Gastrocnemius medialis (tissue), 4 donors: ENCODE measurements around the gene TBC1D10A. TPM values are rescaled to one million over a fixed set of nuclear protein-coding genes. Genes with fewer than 3 reads are reported as not detected.

Source experiments
- ATAC-seq, 2 donors: fragments of 150-250 bp; one replicate each; pipeline ENCODE4 v1.9.1; 2016
- DNase-seq, 2 donors: peaks; one replicate each; pipeline ENCODE4 v3.0.0-alpha.2; 2019
- H3K27ac ChIP-seq, 4 donors: fragments of 200-600 bp; sonication (generic); 1 replicate in 1 of 4; 2 replicates in 3 of 4; pipeline ENCODE4 v1.5.1; 2016 to 2018; ENCODE audit warnings: mild to moderate bottlenecking in 2 of 4, moderate library complexity in 1 of 4
- H3K27me3 ChIP-seq, 3 donors: fragments of 200-600 bp; sonication (generic) in 2 of 3; 1 replicate in 1 of 3; 2 replicates in 2 of 3; pipeline versions ENCODE4 v1.5.1 to v1.6.0; 2016 to 2019; ENCODE audit warnings: mild to moderate bottlenecking in 1 of 3, moderate library complexity in 1 of 3
- H3K36me3 ChIP-seq, 2 donors: fragments of 200-600 bp; sonication (generic) in 1 of 2; one replicate each; pipeline ENCODE4 v1.5.1; 2017 to 2018
- H3K4me1 ChIP-seq, 2 donors: fragments of 200-600 bp; sonication (generic) in 1 of 2; one replicate each; pipeline ENCODE4 v1.5.1; 2016 to 2017; ENCODE audit warnings: mild to moderate bottlenecking in 2 of 2
- H3K4me3 ChIP-seq, 4 donors: fragments of 200-600 bp; sonication (generic) in 3 of 4; 1 replicate in 1 of 4; 2 replicates in 3 of 4; pipeline ENCODE4 v1.5.1; 2016 to 2019; ENCODE audit warnings: mild to moderate bottlenecking in 2 of 4
- H3K9me3 ChIP-seq, 3 donors: fragments of 200-600 bp; sonication (generic) in 2 of 3; 1 replicate in 1 of 3; 2 replicates in 2 of 3; pipeline ENCODE4 v1.5.1; 2016 to 2019
- CTCF ChIP-seq, 5 experiments: fragments of 450-650 bp in 3 of 5; fragments of 200-600 bp in 2 of 5; sonication (generic) in 2 of 5; IDR thresholded peaks in 4 of 5; conservative IDR thresholded peaks in 1 of 5; 1 replicate in 4 of 5; 2 replicates in 1 of 5; pipeline ENCODE4 v1.5.1; 2016 to 2019; ENCODE audit warnings: antibody characterized with exemption in 5 of 5, mild to moderate bottlenecking in 3 of 5, moderate library complexity in 3 of 5
- POLR2A ChIP-seq, 2 donors: fragments of 450-650 bp; IDR thresholded peaks; one replicate each; pipeline ENCODE4 v1.6.1; 2017; ENCODE audit warnings: antibody characterized with exemption in 2 of 2, mild to moderate bottlenecking in 2 of 2, moderate library complexity in 2 of 2
- in situ Hi-C, 4 donors: fragments of 200-750 bp; cut with MboI; loops; one replicate each; pipeline versions ENCODE4 v1.15.0 to v1.8.0; 2017; ENCODE audit warnings: low sequenced_read_pairs in 4 of 4
- intact Hi-C: fragments of 100-400 bp; cut with DNase I; formaldehyde crosslinking; loops from one replicate; pipeline ENCODE4 v1.15.1; 2023; ENCODE audit warnings: low total_unique reads
- total RNA-seq, 4 donors: library from RNA; depleted of rRNA; stranded (reverse); fragments of >200 nt; gene quantifications; one replicate each; pipeline versions ENCODE4 v1.1.0 to v1.2.3, GENCODE V29; 2016

The TBC1D10A gene
- total RNA-seq, 4 donors from 2014 or later = 4.1 to 9.6 (median 6.2) TPM

GRCh38 chr22:30325724-30326254, 952 bp downstream of the TBC1D10A start:
- H3K36me3 ChIP-seq = no peaks in the 10 kb centered on the region
- no peak for TF ChIP-seq CTCF (IDR thresholded peaks at IDR 0.05 in 4 of 5, conservative IDR thresholded peaks at IDR 0.05 in 1 of 5)
- TF ChIP-seq POLR2A (IDR thresholded peaks at IDR 0.05) = no peak
- no peak for DNase-seq
- no peaks in the 10 kb centered on the region for H3K27me3 ChIP-seq
- H3K9me3 ChIP-seq = no peaks in the 10 kb centered on the region
- H3K4me3 ChIP-seq = peak overlapping the region; percentile 83 to 99 (median 87)
- intact Hi-C loops (loop anchor here (1.0 to 5.0 kb wide), 3 partner anchors 36 to 1528 kb away; partner anchors contain the start of genes CASTOR1 and RNF215), in situ Hi-C loops (no loop called here)
- peaks cover 29 to 36% of the 10 kb centered on the region in 2 donors for H3K4me1 ChIP-seq
- peak overlapping the region; percentile 81 to 84 (median 82) for H3K27ac ChIP-seq
- no peak for ATAC-seq

GRCh38 chr22:30325065-30325720, 1.5 kb downstream of the TBC1D10A start:
- in situ Hi-C loops (no loop called here), intact Hi-C loops (loop anchor here (5.0 kb wide), 2 partner anchors 62 to 1528 kb away; partner anchors contain the start of gene RNF215)
- Histone ChIP-seq H3K36me3 (no peaks in the 10 kb centered on the region), H3K27me3 (no peaks in the 10 kb centered on the region), H3K27ac (peak overlapping the region; percentile 81 to 84 (median 82)), H3K4me1 (peaks cover 33 to 39% of the 10 kb centered on the region in 2 donors), H3K9me3 (no peaks in the 10 kb centered on the region), H3K4me3 (peak overlapping the region; percentile 83 to 99 (median 87))
- ATAC-seq (no peak), DNase-seq (peak in 1 of 2 donors; percentile 55)
- no peak for TF ChIP-seq POLR2A (IDR thresholded peaks at IDR 0.05)
- no peak for TF ChIP-seq CTCF (IDR thresholded peaks at IDR 0.05 in 4 of 5, conservative IDR thresholded peaks at IDR 0.05 in 1 of 5)

- intact Hi-C loops = no loop called here
- Histone ChIP-seq H3K27ac (peak overlapping the region; percentile 14 to 83 (median 82)), H3K4me3 (peak overlapping the region; percentile 83 to 99 (median 87)), H3K4me1 (peaks cover 34 to 39% of the 10 kb centered on the region in 2 donors), H3K27me3 (no peaks in the 10 kb centered on the region), H3K36me3 (no peaks in the 10 kb centered on the region), H3K9me3 (no peaks in the 10 kb centered on the region)
- ATAC-seq = no peak
- DNase-seq = no peak
- no peak for TF ChIP-seq POLR2A (IDR thresholded peaks at IDR 0.05)
- no peak for TF ChIP-seq CTCF (IDR thresholded peaks at IDR 0.05 in 4 of 5, conservative IDR thresholded peaks at IDR 0.05 in 1 of 5)
- in situ Hi-C loops = no loop called here
Measured at GRCh38 chr22:30324014-30324730, 2.6 kb downstream of the TBC1D10A start.

DNA sequence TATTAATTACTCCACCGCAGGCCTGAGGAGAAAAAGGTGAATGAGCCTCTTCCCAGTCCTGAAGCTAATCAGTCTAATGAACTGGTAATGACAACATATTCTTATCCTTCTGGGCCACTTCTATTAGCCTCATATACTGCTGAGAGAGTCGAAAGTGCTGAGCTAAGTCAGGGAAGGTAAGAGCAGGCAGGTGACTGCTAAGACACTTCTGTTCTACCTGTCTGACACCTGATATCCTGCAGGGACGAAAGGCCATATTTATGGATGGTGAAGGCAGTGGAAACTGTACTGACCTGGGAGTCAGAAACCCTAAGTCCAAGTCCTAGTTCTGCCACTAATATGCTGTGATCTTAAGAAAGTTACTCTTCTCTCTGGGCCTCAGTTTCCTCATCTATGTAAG, 3.5 kb downstream of the TBC1D10A start:
- no peaks in the 10 kb centered on the region for H3K36me3 ChIP-seq
- no peak for TF ChIP-seq CTCF (IDR thresholded peaks at IDR 0.05 in 4 of 5, conservative IDR thresholded peaks at IDR 0.05 in 1 of 5)
- TF ChIP-seq POLR2A (IDR thresholded peaks at IDR 0.05) = no peak
- intact Hi-C loops = no loop called here
- no peaks in the 10 kb centered on the region for H3K9me3 ChIP-seq
- in situ Hi-C loops = no loop called here
- DNase-seq (no peak), ATAC-seq (no peak)
- no peaks in the 10 kb centered on the region for H3K27me3 ChIP-seq
- no peak overlapping the region for H3K4me3 ChIP-seq
- H3K4me1 ChIP-seq = peaks cover 37 to 39% of the 10 kb centered on the region in 2 donors
- no peak overlapping the region for H3K27ac ChIP-seq
